Globus pallidus (tissue), 1 donor: ENCODE results near the gene DNAJA1.
"Not testable (repeated sequence)": the region's sequence is repeated elsewhere in the genome, so short reads cannot be mapped to it uniquely, and the experiment has no call there.

Experiments used
- DNase-seq: peaks from one replicate; pipeline ENCODE4 v3.0.0-alpha.2; 2015; ENCODE audit warnings: low spot score

Gene DNAJA1

GRCh38 chr9:33024966-33025571 is at the start of gene DNAJA1:
Gene DNAJA1 (plus strand): TSS chr9:33025273. CDS start chr9:33026485, 1,212 bp downstream.
- DNase-seq = peak; percentile 96

DNA sequence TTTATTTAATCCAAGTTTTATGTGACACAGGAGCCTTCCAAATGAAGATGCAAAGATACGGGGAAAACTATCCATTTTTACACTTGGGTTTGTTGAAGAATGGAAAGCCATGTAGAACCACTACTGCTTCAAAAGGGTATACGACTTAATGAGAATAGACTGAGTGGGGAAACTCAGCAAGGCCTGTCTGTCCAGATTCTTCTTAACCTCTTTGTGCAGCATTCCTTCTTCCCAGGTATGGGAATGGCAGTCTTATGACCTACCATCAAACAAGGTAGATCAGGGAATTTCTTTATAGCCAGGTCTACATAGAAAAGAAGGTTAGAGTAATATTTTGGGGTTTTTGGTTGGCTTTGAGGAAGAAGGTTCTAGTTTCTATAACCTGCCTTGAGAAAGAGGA is 47.0 kb upstream of the DNAJA1 start:
- DNase-seq = no peak

GRCh38 chr9:32986971-32987370 is 38.1 kb upstream of the DNAJA1 start:
- DNase-seq = no peak

- no peak for DNase-seq
These were observed 35.4 kb upstream of the DNAJA1 start for GRCh38 chr9:32989660-32990059.

DNA sequence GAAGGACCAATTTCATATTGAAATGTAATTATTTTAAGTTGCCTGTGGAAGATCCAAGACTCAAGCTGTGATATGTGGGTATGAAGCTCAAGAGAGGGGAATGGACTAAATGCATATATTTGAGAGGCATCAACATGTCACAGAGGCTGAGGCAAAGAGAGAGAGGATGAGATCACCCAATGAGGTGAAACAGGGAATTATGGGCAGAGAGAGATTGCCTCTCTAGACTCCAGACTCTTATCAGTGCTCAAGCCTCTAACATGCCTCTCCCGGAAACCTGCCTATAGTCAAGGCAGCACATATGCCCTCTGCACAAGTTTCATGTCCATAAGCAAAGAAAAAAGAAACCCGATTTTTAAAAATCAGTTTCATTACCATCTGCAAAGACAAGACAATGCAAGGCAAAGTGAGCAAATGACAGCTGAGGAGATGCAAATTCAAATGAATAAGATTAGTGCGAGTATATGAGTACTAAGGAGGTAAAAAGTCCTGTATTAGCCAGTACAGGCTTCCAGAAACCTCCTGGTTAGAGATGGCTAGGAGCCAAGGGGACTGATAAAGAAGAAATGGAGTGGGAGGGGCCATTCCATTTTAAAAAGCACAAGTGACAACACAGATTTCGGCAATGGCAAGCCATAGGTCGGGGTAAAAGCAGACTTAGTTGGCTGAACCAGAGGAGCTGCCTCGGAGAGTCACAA is 33.0 kb upstream of the DNAJA1 start:
- no peak for DNase-seq

- no peak for DNase-seq
These were observed 32.4 kb upstream of the DNAJA1 start for GRCh38 chr9:32992595-32993238.

GRCh38 chr9:33000682-33001055 is 24.4 kb upstream of the DNAJA1 start:
- not testable (repeated sequence) for DNase-seq

GRCh38 chr9:33005335-33005734 is 19.7 kb upstream of the DNAJA1 start:
- not testable (repeated sequence) for DNase-seq

DNA sequence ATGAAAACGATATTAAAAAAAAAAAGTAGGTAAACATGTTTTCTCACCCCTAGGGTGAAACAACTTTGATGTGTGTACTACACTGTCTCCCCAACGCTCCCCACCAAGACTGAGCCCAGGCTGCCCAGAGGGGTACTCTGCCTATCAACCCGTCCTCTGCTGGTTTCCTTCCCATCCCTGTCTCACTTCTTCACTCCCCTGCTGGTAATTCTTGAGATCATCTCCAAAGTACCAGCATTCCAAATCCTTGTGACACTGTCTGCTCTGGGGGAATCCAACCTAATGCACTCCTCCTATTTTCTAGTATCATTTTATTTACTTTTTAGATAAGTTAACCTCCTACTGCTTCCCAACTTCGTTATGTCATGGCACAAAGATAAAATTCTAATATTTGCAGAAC is 17.3 kb upstream of the DNAJA1 start:
- DNase-seq = no peak

- no peak for DNase-seq
These were observed 13.2 kb upstream of the DNAJA1 start for GRCh38 chr9:33011831-33012230.

GRCh38 chr9:33012328-33013069 is 12.6 kb upstream of the DNAJA1 start:
- no peak for DNase-seq

GRCh38 chr9:33013962-33014664 is 11.0 kb upstream of the DNAJA1 start:
- DNase-seq = no peak

- peak; percentile 30 for DNase-seq
These were observed 10.4 kb upstream of the DNAJA1 start for GRCh38 chr9:33014665-33015014.

DNA sequence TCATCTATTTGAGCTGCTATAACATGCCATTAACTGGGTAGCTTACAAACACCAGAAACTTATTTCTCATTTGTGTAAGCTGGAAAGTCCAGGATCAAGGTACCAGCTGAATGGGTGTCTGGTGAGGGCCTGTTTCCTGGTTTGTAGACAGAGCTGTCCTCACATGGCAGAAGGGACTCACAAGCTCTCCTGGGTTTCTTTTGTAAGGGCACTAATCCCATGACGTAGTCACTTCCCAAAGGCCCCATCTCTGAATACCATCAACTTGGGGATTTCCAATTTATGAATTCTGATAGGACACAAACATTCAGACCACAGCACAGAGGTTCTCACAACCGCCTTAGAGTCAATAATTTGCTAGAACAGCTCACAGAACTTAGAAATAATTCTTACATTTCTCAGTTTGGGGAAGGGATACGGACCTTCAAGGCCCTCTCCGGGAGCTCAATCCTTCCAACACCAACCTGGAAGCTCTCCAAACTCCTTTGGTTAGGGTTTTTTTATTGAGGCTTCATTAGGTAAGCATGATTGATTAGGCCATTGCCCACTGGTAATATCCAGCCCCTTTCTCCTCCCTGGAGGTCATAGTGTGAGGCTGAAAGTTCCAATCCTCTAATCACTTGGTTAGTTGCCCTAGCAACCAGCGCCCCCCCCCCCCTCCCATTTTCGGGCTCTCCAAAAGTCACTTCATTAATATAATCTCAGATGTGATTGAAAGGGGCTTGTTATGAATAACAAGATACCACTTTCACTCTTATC is 7.6 kb upstream of the DNAJA1 start:
- no peak for DNase-seq

DNA sequence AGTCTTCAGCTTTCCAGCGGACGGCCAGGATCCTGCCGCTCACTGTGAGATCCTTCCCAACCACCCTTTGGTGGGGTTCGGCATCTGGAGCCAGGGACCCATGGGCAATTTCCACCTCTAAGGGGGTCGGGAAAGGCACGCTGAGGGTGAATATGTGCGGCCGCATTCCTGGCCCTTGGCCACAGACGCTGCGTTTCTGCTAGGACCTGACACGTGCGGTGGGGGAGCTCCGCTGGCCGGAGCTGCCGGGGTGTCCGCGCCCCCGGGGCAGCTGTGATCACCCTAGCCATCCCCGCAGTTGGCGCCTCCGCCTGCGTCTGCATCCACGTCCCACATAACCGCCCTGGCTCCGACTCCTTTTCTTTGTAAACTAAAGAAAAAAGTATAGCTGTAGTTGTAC is 5.3 kb upstream of the DNAJA1 start:
- DNase-seq = no peak

DNA sequence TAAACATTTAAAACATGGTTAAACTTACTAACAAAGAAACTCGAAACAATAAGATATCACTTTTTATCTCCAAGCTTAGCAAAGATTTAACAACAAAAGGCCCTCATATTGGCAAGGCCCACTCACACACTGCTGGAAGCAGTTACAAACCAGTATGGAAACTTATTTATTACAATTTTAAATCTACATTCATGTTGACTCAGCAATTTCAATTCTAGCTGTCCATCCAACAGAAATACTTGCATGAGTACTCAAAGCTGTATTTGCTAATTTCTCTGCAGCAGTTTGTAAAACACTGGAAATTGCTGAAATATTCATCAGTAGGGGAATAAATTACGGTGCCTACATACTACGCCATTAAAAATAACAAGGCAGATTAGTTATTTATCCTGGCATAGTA is 2.8 kb upstream of the DNAJA1 start:
- no peak for DNase-seq

DNA sequence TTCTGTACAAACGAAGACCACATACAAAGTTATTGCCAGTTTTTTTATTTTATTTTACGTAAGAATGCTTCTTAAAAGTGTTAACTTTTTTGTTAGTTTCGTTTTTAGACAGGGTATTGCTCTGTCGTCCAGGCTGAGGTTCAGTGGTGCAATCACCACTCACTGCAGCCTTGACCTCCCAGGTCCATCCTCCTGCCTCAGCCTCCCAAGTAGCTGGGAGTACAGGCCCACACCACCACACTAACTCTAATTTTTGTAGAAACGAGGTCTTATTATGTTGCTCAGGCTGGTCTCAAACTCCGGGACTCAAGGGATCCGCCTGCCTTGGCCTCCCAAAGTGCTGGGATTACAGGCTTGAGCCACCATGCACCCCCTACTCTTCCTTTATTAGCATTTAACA is 2.3 kb upstream of the DNAJA1 start:
- no peak for DNase-seq

- DNase-seq = no peak
These were observed 1.4 kb upstream of the DNAJA1 start for GRCh38 chr9:33023661-33024060.

DNA sequence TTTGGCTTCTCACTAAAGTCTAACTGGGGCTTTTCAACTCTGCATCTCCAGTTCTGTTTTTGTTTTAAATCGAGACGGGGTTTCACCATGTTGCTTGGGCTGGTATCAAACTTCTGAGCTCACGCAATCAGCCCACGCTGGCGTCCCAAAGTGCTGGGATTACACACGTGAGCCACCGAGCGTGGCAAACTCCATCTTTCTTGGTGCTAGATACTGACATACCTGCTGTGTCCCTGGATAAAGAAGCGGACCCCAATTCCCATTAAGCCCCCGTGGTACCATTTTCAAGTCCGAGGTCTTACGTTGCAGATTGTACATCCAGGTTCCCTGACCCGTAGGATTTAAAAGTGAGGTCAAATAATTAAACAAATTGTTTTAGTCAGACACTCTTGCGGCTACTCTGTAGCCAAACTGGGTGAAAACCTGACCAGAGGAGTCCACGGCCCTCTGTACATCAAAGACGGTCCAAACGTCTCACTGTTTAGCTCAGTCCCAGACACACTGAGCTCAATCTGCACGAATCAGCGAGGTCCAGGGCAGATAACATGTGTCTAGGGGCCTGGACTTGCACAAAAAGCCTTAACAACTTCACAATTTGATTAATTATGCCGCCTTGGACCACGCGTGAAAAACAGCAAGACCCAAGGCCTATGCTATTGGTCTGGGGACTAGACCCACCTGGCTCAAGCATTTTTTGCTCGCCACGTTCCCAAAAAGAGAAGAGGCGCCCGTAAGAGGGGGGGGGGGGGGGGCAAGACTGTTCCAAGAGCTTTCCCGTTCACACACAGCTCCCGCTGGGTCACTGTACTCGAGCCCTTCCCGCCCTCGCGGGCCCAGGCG is 727 bp upstream of the DNAJA1 start:
- DNase-seq = peak; percentile 51

DNA sequence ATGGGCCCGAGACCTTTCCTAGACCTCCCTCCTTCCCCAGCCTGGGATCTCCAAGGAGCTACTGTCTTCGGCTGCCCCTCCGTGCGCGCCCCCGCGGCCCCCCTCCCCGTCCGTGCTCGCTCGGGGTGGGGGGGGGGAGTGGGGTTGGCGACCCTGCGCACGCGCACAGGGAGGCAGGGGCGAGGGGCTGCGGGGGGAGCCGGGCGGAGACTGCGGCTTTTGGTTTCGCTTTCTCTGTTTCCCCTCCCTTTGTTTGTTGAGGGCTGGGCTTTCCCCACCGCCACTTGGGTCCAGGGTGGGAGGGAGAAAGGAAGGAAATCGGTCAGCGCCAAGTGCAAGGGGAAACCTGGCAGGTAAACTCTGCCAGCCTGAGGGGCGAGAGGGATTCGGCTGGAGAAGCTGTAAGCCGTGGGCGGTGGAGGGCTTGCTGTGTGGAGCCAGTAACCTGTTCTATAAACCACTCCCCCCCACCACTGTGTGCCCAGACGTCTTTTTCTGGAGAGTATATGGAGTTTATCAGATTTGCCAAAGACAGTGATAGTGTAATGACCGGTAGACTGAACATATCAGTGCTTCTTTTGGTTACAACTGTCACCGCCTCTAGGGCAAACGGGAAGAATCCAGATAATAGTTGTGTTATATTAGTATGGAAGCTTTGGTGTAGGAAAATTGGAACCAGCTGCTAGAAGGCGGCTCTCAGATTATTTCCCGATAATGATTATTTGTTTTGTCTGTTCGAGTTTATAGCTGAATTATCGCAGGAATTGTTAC is 684 bp downstream of the DNAJA1 start:
- DNase-seq = peak; percentile 68
